OCI-LY7 (cell line): Measurements from ENCODE around the gene M1AP.

Source experiments
- CTCF ChIP-seq: fragments of 200-600 bp; sonication (generic); conservative IDR thresholded peaks from 2 replicates; pipeline ENCODE4 v1.5.1; 2014; ENCODE audit warnings: mild to moderate bottlenecking, antibody characterized with exemption, low read length, moderate library complexity, mixed read lengths
- EZH2phosphoT487 ChIP-seq: fragments of 200-600 bp; sonication (generic); IDR thresholded peaks from 2 replicates; pipeline ENCODE4 v1.6.1; 2018; ENCODE audit warnings: low read depth, borderline replicate concordance, mild to moderate bottlenecking, mixed run types, antibody characterized with exemption, low read length, moderate library complexity, mixed read lengths

- TF ChIP-seq CTCF (no peak), EZH2phosphoT487 (no peak)
Measured at GRCh38 chr2:74538881-74539339, 109.2 kb downstream of the M1AP start.
